Measurements from ENCODE around the gene RIPOR1.

The RIPOR1 gene

DNA sequence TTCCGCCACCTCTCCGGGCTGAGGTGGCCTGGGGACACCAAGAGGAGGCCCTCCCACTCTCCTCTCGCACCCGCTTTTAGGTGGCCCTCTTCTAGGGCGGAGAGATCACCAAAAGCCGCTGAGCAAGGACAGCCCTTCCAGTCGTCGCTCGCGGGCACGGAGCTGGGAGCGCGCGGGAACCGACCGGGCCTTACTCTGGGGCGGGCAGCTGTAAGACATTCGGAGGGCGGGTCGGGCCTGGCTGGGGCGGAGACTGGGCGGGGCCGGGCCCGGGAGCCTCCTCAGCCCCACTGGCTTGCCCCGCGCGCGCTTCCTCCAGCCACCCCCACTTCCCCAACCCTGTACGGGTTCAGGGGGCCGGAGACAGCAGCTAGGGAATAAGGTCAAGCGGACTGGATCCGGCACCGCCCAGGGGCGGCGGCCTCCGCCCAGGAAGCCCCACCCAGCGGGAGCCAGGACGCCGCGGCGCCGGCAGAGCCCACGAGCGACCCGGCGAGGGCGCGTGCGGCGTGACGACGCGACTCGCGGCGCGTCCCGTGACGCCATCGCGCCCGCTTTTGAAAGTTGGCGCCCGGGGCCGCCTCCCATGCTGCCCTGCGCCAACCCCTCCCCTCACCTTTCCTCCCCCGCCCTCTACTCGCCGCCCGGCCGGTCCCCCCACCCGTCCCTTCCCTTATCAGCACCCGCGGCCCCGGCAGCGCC, 33.3 kb downstream of the RIPOR1 start:
- DNase-seq: peak; percentile 89

DNA sequence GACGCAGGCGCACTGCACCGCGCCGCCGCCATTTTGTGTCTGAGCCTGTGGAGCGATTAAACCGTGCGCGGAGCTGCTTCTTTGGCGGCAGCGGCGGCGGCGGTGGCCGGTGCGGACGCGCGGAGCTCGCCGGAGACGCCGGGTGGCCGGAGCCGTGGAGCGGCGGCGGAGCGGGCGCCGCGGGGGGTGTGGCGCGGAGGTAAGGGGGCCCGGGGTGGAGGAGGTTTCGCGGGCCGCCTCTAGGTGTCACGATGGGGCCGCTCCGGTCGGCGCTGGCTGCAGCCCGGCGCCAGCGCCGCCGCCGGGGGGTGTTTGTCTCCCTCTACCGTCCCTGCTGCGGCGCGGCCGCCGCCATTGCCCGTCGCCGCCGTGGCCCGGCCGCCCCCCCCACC, 33.9 kb downstream of the RIPOR1 start, which contains the start of gene CTCF:
CTCF (plus strand) TSS at position 1 of the 392 bp plus-strand sequence. CDS start 48,307 bp downstream, outside the sequence.
- no peak for DNase-seq

DNA sequence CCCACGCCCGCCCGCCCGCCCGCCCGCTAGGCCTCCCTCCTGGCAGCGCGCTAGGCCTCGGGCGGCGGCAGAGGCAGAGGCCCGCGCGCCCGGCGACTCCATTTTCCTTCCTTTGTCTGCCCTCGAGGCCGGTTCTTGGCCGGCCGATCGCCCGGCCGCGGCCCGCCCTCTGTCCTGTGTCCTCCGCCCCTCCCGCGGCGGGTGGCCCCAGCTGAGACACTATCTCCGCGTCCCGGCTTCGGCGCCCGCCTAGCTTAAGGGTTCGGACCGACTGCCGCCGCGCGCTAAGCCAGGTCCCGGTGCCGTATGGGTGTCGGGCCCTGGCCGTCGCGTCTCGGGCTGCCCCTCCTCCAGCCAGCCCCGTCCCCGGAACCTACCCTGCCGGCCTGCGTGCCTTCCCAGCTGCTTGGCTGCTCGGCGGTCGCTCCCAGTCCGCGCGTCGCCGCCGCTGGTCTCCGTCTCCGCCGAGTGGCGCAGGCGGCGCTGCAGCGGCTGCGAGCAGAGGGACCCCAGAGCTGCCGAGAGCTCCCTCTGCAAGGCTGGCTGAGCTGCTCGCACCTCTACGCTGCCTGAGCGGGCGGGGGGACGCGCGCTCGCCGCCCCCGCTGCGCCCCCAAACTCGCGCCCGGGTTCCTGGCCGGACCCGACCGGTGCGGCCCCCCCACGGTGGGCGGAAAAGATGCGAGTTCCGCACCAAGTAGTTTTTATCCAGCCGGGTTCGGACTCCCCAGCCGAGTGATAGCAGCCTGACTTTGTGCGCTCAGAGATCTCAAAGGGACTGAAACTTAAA, 34.5 kb downstream of the RIPOR1 start:
- DNase-seq: no peak

DNA sequence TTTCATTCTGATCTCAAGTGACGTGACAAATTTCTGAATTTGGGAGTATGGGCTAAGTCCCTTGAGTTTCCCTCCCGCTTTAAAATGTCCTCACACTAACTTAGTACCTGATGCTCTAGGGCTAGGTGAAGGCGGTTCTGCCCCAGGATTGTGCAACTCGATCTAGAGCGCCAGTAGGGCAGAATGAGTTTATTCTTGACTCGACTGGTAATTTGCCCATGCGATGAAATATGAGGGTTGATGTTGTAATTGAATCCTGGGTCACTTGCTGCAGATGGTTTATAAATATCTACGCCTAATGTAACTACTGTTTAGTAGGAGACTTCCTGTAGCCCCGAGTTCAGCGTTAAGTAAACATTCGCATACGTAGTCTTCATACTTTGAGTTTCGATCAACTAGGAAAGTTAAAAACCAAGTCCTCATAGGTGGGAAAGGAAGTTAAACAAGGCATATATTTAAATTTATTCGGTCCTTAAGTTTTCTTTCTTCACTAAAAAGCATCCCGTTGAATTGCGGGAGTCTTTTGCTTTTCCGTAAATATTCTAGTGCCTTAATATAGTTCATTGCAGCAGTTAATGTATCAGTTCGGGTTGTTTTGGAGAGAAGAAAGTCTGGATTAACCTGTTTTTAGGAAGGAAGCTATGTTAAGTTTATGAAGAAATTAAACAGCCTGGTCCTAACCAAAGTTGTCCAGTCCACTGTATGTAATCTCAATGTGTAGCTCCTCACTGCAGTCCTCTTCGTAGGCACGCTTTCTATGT, 35.3 kb downstream of the RIPOR1 start:
- DNase-seq: no peak

DNA sequence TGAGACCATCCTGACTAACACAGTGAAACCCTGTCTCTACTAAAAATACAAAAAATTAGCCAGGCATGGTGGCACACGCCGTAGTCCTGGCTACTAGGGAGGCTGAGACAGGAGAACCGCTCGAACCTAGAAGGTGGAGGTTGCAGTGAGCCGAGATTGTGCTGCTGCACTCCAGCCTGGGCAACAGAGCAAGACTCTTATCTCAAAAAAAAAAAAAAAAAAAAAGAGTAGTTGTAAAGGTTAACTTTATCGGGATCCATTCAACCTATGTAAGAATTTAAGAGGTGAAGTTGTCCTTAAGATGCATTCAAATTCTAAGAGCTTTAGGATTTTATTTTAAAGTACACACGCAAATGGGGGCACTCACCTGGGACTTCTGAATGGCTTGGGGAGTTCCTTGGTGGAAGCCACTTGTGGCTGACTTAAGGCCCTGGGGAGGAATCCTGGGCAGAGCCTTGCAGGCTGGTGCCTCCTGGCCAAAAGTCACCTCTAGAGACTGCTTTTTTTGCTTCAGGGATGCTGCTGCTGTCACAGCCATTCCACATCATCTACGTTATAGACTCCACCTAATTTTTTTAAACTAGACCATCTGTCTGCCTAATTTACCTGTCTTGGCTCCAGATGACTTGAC, 37.0 kb downstream of the RIPOR1 start:
- DNase-seq: no peak

DNA sequence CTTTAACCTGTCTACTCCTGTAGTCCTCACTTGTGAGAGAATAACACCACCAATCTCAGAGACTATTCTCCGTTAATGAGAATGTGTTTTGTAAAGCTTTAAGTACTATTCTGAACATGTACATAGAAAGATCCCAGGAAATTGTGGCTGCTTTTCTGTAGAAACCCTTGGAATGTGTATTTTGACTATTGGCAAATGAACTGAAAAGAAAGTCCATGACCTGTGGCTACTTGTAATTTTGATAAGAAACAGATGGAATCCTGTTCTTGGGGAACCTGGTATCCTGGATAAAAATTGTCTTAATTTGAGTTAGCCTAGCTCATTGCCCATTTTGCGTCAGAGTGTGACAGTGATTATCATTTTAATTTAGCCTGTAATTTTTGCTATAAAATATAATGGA, 42.8 kb downstream of the RIPOR1 start:
- DNase-seq: no peak

DNA sequence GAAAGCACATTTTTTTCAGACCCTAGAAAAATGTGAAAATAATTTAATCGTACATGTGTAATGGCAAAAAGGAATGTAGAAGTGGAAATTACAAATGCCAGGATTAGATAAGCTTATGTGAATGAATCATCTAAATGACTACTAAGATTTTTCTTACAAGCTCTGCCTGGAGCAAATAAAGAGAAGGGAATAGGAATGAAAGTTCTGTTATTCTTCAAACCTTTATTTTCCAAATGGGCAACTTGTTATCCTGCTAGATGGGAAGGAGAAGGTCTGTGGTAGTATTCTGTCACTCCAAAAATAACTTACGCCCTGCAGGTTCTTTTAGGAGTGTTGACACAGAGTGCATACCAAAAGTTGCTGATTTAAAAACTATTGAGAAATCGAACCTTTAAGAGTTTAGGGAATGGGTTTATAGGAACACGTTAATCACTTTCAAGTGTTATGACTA, 43.4 kb downstream of the RIPOR1 start:
- DNase-seq: no peak

DNA sequence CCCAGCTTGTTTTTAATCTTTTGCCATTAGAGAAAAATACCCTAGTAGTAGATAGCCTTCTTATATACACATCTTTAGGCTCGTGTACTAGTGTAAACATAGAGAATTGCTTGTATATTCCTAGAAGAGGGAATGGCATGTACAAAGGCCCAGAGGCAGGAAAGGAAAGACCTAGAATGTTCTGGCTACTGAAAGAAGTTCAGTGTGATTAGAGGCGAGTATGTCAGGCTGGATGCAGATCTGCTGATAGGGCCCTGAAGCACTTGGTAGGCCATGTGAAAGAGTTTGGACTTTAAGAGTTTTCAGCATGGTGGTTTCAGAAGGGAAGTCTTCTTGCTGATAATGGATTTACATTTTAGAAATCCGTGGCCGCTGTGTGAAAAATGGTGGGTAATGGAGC, 51.1 kb downstream of the RIPOR1 start:
- DNase-seq: no peak

DNA sequence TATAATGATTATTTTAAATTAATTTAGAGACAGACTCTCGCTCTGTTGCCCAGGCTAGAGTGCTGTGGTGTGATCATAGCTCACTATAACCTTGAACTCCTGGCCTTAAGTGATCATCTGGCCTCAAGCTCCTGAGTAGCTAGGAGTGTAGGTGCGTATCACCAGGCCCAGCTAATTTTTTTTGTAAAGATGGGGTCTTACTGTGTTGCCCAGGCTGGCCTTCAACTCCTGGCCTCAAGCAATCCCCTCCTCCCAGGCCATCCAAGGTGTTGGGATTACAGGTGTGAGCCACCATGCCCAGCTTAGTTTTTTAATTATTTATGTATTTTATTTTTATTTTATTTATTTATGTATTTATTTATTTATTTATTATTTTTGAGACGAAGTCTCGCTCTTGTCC, 51.6 kb downstream of the RIPOR1 start:
- DNase-seq: no peak

DNA sequence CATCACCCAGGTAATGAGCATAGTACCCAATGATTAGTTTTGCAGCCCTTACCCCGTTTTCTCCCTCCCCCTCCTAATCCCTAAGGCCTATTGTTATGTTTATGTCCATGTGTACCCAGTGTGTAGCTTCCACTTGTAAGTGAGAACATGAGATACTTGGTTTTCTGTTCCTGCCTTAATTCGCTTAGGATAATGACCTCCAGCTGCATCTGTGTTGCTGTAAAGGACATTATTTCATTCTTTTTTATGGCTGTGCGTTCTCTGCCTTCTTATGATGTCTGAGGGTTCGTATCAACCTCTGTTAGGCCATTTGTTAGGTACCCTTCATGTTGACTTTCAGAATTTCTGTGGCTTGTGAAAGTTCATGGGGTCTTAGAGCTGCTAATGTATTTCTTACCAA, 64.7 kb downstream of the RIPOR1 start:
- no peak for DNase-seq

DNA sequence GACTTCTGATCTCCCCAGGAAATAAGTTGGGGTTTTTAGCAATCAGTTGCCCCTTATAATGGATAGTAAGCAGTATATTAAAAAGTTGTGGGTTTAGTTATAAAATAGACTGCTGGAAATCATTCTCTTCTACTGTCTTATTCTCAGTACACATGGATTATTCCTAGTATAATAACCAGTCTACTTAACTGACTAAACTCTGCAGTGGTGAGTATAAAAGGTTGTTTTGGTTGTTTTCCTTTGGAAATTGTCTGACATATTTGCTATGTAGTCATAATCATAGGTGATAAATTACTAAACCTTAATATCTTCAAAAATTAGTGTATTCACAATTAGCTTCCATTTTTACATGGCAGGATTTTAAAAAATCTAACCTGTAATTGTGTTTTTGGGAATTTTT, 65.1 kb downstream of the RIPOR1 start:
- DNase-seq: no peak

DNA sequence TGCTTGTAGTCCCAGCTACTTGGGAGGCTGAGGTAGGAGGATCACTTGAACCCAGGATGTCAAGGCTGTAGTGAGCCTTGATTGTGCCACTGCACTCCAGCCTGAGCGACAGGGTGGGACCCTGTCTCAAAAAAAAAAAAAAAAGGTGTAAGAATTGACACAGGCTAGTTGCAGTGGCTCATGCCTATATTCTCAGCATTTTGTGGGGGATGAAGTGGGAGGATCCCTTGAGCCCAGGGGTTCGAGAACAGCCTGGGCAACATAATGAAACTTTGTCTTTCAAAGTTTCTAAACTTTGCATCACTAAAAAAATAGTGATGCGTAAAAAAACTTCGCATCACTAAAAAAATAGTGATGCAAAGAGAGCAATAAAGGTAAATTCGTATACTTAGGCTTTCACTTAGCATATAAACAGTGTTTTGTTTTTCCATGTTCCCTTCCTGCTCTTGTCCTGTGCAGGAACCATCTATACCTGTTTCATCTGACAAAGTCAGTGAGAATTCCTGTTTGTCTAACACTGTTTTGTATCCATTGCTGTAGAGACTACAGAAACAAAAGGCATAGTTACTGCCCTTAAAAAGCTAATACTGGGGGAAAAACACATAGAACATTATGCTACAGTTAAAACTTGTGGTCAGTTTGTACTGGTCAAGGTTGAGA, 65.8 kb downstream of the RIPOR1 start:
- no peak for DNase-seq

DNA sequence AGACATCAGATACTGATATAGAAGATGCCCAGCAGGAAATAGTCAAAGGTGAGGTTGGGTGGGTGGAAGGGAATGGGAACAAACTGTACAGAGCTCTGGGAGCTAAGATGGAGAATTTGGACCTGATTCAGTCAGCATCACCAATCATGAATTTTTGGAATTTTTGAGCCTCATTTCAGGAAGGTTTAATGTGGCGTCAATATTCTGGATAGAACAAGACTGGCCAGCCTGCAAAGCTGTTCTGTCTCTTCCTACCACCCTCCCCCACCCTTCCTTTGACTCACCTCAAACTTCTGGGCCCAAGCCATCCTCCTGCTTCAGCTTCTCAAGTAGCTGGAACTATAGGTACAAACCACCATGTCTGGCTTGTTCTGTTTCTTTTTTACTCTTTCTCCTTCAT, 66.3 kb downstream of the RIPOR1 start:
- DNase-seq: no peak

Measured in NCI-H748 treated with DMSO at 0.1 percent for 48 hours (cell line).